Measurements from ENCODE around the gene PLPPR4. TPM values are rescaled to one million over a fixed set of nuclear protein-coding genes. Genes with fewer than 3 reads are reported as not detected.

Gene PLPPR4
- total RNA-seq, 4 donors from 2014 or later = 0.66 to 3.9 (median 2.8) TPM

- no peaks in the 10 kb centered on the region for H3K4me1 ChIP-seq
- no peaks in the 10 kb centered on the region for H3K36me3 ChIP-seq
- H3K27me3 ChIP-seq = no peaks in the 10 kb centered on the region
- WGBS, 2 donors = 61 to 80% methylated on average over 2 of the region's 2 CpGs
- TF ChIP-seq POLR2A (IDR thresholded peaks at IDR 0.05) (no peak), EP300 (IDR thresholded peaks at IDR 0.05) (no peak), CTCF (IDR thresholded peaks at IDR 0.05) (no peak)
- no peak for DNase-seq (ENCODE audit: low spot score in 2 of 2)
- no peaks in the 10 kb centered on the region for H3K9me3 ChIP-seq
- no peak overlapping the region for H3K4me3 ChIP-seq
- no peak overlapping the region for H3K27ac ChIP-seq
These were observed 67.3 kb downstream of the PLPPR4 start for GRCh38 chr1:99331636-99332035.

GRCh38 chr1:99332561-99332960 is 68.3 kb downstream of the PLPPR4 start:
- 90 to 92% methylated on average over 1 of the region's 1 CpG for WGBS, 2 donors
- H3K9me3 ChIP-seq = no peaks in the 10 kb centered on the region
- H3K27me3 ChIP-seq = no peaks in the 10 kb centered on the region
- H3K27ac ChIP-seq = no peak overlapping the region
- no peak for DNase-seq (ENCODE audit: low spot score in 2 of 2)
- H3K36me3 ChIP-seq = no peaks in the 10 kb centered on the region
- H3K4me1 ChIP-seq = no peaks in the 10 kb centered on the region
- H3K4me3 ChIP-seq = no peak overlapping the region
- TF ChIP-seq CTCF (IDR thresholded peaks at IDR 0.05) (no peak), POLR2A (IDR thresholded peaks at IDR 0.05) (no peak), EP300 (IDR thresholded peaks at IDR 0.05) (no peak)

- H3K4me1 ChIP-seq = no peaks in the 10 kb centered on the region
- H3K27me3 ChIP-seq = no peaks in the 10 kb centered on the region
- no peaks in the 10 kb centered on the region for H3K9me3 ChIP-seq
- TF ChIP-seq CTCF (IDR thresholded peaks at IDR 0.05) = no peak
- TF ChIP-seq POLR2A (IDR thresholded peaks at IDR 0.05) = no peak
- no peak for TF ChIP-seq EP300 (IDR thresholded peaks at IDR 0.05)
- no peak overlapping the region for H3K27ac ChIP-seq
- H3K36me3 ChIP-seq = no peaks in the 10 kb centered on the region
- no peak for DNase-seq (ENCODE audit: low spot score in 2 of 2)
- WGBS, 2 donors = 82 to 85% methylated on average over 5 of the region's 5 CpGs
- H3K4me3 ChIP-seq = no peak overlapping the region
These were observed 70.7 kb downstream of the PLPPR4 start for GRCh38 chr1:99334991-99335390.

- TF ChIP-seq POLR2A (IDR thresholded peaks at IDR 0.05) (no peak), EP300 (IDR thresholded peaks at IDR 0.05) (no peak), CTCF (IDR thresholded peaks at IDR 0.05) (no peak)
- Histone ChIP-seq H3K9me3 (peaks cover 0 to 4% (median 0%) of the 10 kb centered on the region in 4 donors), H3K4me3 (no peak overlapping the region), H3K36me3 (no peaks in the 10 kb centered on the region), H3K27ac (no peak overlapping the region), H3K27me3 (no peaks in the 10 kb centered on the region), H3K4me1 (no peaks in the 10 kb centered on the region)
- no peak for DNase-seq (ENCODE audit: low spot score in 2 of 2)
- 68 to 84% methylated on average over 2 of the region's 2 CpGs for WGBS, 2 donors
These were observed 82.9 kb downstream of the PLPPR4 start for GRCh38 chr1:99347041-99347684.

- Histone ChIP-seq H3K9me3 (no peaks in the 10 kb centered on the region), H3K36me3 (no peaks in the 10 kb centered on the region), H3K4me3 (no peak overlapping the region), H3K4me1 (no peaks in the 10 kb centered on the region), H3K27me3 (no peaks in the 10 kb centered on the region), H3K27ac (no peak overlapping the region)
- no peak for DNase-seq (ENCODE audit: low spot score in 2 of 2)
- TF ChIP-seq POLR2A (IDR thresholded peaks at IDR 0.05) = no peak
- no peak for TF ChIP-seq CTCF (IDR thresholded peaks at IDR 0.05)
- no peak for TF ChIP-seq EP300 (IDR thresholded peaks at IDR 0.05)
- 58 to 60% methylated on average over 5 of the region's 5 CpGs for WGBS, 2 donors
These were observed 84.3 kb downstream of the PLPPR4 start for GRCh38 chr1:99348397-99349132.
